Urinary bladder (tissue), 4 donors: ENCODE results near the gene CCL16. TPM values are rescaled to one million over a fixed set of nuclear protein-coding genes. Genes with fewer than 3 reads are reported as not detected.
A peak's percentile ranks its signal among the peaks of the same experiment; 100 is the strongest.
"Not testable (repeated sequence)": the region's sequence is repeated elsewhere in the genome, so short reads cannot be mapped to it uniquely, and the experiment has no call there.

Source experiments
- DNase-seq: peaks from one replicate; pipeline ENCODE4 v3.0.0-alpha.2; 2015; ENCODE audit errors: extremely low spot score
- H3K27ac ChIP-seq: one replicate; pipeline ENCODE4 v1.5.1; 2013; ENCODE audit warnings: low read depth, mild to moderate bottlenecking, moderate library complexity
- H3K36me3 ChIP-seq: one replicate; pipeline ENCODE4 v1.6.1; 2013; ENCODE audit warnings: mild to moderate bottlenecking, moderate library complexity; ENCODE audit not compliant: insufficient read depth
- H3K4me1 ChIP-seq: one replicate; pipeline ENCODE4 v1.6.1; 2013; ENCODE audit warnings: mild to moderate bottlenecking, moderate library complexity; ENCODE audit not compliant: insufficient read depth
- H3K4me3 ChIP-seq: one replicate; pipeline ENCODE4 v1.5.1; 2013; ENCODE audit warnings: low read depth, low read length
- WGBS: extraction: QIAGEN DNeasy Blood & Tissue Kit; methylation state at CpG from one replicate; pipeline ENCODE4 v1.1.7; 2013; 5-methylcytosine and 5-hydroxymethylcytosine counted together
- polyA plus RNA-seq: library from polyadenylated mRNA; stranded (reverse); fragments of 200-250 nt; gene quantifications from one replicate; pipeline ENCODE4 v1.2.3, GENCODE V29; 2013
- total RNA-seq: library from RNA; depleted of rRNA; stranded (reverse); fragments of >200 nt; gene quantifications from one replicate; pipeline ENCODE4 v1.2.3, GENCODE V29; 2014
- donor health status: healthy with polysubstance abuse.
- donor health status: healthy.

CCL16 gene
- total and polyA plus RNA-seq, 2 donors, result 0.21 to 0.29 TPM

DNA sequence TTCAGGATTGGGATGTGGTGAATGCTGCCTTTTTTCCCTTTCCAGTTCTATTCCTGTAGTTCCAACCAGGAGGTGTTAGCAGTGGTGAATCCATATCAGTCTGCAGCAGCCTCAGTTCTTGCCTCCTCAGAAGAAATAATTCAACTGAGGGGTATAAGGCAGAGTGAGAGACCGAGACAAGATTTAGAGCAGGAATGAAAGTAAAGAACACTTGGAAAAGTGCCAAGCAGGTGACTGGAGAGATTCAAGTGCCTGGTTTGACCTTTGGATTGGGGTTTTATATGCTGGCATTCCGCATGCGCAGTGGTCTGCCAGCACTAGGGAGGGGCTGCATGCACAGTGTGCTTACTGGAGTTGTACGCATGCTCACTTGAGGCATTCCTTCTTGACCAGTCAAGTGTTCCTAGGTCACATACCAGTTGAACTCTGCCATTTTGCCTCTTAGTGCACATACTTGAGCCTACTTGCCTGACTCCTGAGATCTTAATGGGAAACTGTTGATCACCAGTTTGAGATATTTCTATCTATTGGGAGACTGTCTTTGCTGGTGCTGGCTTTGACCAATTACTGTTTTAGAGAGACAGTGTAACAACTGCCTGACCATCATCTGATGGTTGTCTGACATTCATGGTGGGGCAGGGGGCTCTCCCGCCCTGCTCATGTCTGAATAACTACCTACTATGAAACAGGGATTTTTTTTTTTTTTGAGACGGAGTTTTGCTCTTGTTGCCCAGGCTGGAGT, 20.7 kb upstream of the CCL16 start:
- no peaks in the 10 kb centered on the region for H3K36me3 ChIP-seq

DNA sequence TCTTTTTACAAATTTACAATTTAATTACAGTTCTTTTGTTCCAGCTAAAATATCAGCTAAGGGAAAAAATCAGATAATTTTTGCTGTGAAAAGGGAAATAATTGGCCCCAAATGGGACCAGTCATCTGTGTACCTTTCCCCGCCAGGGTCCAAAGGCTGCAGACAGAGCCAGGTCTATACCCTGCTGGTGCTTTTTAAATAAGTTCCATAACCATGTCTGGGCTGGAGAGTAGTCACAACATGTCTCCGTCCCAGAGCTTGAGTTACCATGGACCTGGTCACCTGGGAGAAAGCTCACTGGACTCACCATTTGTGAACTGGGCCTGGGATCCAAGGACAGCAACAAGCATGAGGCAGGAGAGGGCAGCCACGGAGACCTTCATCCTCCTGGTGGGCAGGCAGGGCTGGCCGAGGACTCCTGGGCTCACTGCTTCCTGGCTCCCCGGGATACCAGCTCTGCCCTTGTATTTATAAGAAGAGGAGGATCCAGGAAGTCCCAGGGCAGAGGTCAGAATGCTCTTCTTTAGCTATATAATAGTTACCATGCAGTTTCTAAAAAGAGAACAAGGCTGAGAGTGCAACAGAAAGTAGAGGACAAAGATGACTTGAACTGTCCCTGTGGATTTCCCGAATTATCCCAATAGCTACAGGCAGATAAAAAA, 19.9 kb upstream of the CCL16 start, which contains the start of gene CCL15:
CCL15 (minus strand) TSS at position 444 of the 662 bp plus-strand sequence; CDS start at position 383, 61 bp downstream.
- Histone ChIP-seq H3K36me3 (no peaks in the 10 kb centered on the region), H3K4me1 (no peaks in the 10 kb centered on the region), H3K4me3 (no peak within 1 kb of the TSS), H3K27ac (no peak within 1 kb of the TSS)
- WGBS, result 47% methylated on average over 6 of the region's 6 CpGs
- DNase-seq, result no peak

More for the DNA sequence above, 20.7 kb upstream of the CCL16 start:
- Histone ChIP-seq H3K4me3 (no peak overlapping the region), H3K27ac (no peak overlapping the region), H3K4me1 (no peaks in the 10 kb centered on the region)
- 72% methylated on average over 6 of the region's 6 CpGs for WGBS
- no peak for DNase-seq

DNA sequence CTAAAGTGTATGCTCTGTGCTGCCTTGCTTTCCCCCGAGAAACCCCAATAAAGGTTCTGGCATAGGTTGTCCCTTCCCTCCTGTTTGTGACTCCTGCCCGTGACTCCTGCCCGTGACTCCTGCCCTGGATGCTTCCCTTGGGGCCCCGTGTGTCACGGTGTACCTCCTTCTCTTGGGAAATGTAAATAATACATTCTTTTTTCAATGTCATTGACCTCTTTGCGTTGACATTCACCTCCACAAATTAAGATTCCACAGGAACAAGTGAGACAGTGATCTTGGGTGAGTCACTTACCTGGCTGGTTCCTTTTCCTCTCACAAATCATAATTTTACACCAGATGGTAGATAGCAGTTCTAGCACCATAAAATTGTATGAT, 19.4 kb upstream of the CCL16 start:
- DNase-seq, result no peak
- Histone ChIP-seq H3K4me3 (no peak overlapping the region), H3K36me3 (no peaks in the 10 kb centered on the region), H3K4me1 (no peaks in the 10 kb centered on the region), H3K27ac (no peak overlapping the region)
- 77% methylated on average over 6 of the region's 6 CpGs for WGBS

DNA sequence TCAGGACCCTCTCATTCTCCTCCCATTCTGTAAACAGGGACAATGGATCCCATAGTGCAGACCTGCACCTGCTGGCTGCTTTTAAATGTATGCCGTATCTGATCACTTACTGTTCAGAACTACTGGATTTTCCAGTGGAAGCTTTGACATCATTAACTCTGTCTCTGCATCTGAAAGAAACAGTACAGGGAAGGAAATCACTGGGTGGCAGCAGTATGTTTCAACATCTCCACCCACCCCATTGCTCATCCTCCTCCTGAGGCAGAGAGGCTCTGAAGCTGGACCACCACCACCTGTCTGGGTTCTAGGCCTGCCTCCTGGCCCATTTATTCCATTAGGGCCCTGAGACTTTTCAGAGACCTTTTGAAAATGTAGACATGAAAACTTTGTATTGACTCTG, 17.5 kb upstream of the CCL16 start:
- Histone ChIP-seq H3K27ac (no peak overlapping the region), H3K36me3 (no peaks in the 10 kb centered on the region), H3K4me1 (no peaks in the 10 kb centered on the region), H3K4me3 (no peak overlapping the region)
- DNase-seq, result no peak
- 70% methylated on average over 1 of the region's 1 CpG for WGBS

DNA sequence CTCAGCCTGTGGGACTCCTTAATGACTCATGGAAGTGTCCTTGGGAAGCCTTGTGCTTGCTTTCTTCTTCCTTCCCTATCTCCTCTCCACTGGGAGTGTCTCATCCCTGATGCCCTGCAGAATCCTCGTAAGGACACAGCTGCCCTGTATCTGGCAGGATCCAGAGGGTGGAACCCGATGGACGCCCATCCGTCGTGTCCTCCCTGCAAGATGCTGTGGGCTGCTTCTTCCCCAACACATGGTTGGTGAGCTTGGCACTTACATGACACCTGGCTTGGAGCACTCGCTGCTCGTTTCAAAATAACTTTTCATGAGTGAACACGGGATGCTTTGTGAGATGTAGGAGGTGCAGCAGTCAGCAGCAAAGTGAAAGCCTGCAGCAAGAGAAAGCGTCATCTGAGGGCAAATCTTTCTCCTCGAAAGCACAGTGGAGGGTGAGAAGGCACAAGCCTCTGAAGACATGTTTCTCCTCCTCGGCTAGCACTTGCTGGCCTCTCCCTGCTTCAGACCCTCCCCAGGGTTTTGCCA, 16.8 kb upstream of the CCL16 start:
- no peak overlapping the region for H3K27ac ChIP-seq
- 75% methylated on average over 11 of the region's 11 CpGs for WGBS

DNA sequence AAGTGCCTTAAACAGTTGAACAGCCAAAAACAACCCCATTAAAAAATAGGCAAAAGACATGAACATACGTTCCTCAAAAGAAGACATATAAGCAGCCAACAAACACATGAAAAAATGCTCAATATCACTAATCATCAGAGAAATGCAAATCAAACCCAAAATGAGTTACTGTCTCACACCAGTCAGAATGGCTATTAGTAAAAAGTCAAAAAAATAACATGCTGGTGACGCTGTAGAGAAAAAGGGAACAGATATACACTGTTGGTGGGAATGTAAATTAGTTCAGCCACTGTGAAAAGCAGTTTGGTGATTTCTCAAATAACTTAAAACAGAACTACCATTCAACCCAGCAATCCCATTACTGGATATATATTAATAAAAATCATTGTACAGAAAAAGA, 14.0 kb upstream of the CCL16 start:
- not testable (repeated sequence) for H3K4me3 ChIP-seq, H3K36me3 ChIP-seq, H3K4me1 ChIP-seq, DNase-seq, H3K27ac ChIP-seq
- WGBS, result 88% methylated on average over 2 of the region's 2 CpGs

More for the DNA sequence above, 16.8 kb upstream of the CCL16 start:
- DNase-seq, result no peak
- H3K4me3 ChIP-seq, result no peak overlapping the region
- H3K4me1 ChIP-seq, result no peaks in the 10 kb centered on the region
- no peaks in the 10 kb centered on the region for H3K36me3 ChIP-seq

DNA sequence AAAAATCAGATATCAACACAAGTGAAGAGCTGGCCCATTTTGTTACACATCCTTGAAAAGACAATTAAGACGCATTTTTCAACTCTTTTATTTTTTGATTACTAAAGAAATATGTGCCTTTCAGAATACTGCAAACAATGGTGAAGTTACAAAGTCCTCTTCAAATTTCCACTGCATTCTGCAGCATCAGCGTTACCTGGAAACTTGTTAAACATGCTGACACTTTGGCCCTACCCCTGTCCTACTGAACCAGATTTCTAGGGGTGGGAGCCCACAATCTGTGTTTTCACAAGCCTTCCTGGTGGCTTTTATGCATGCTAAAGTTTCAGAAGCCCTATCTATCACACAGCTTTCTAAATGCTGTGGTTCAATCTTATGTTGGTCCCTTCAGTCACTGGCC, 9.8 kb upstream of the CCL16 start:
- 85% methylated on average over 2 of the region's 2 CpGs for WGBS
- Histone ChIP-seq H3K4me3 (no peak overlapping the region), H3K27ac (no peak overlapping the region), H3K4me1 (no peaks in the 10 kb centered on the region), H3K36me3 (no peaks in the 10 kb centered on the region)
- DNase-seq, result no peak

DNA sequence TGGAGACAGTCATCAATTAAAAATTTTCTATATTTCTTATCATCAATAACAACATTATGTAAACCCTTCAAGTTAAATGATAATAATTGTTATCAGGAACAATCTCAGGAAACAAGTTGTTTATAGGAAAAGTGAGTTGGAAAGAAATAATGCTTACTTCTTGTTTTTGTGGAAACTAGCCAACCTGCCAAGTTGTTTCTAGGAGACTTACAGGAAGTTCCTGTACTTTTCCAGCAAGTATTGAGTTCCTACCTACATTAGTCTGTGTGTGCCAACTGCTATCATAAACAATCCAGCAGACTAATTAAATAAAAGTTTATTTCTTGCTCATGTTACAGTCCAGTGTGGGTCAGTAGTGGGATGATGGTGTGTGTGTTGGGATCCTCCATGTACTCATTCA, 6.9 kb upstream of the CCL16 start:
- Histone ChIP-seq H3K4me3 (no peak overlapping the region), H3K4me1 (no peaks in the 10 kb centered on the region), H3K27ac (no peak overlapping the region), H3K36me3 (no peaks in the 10 kb centered on the region)
- no peak for DNase-seq

DNA sequence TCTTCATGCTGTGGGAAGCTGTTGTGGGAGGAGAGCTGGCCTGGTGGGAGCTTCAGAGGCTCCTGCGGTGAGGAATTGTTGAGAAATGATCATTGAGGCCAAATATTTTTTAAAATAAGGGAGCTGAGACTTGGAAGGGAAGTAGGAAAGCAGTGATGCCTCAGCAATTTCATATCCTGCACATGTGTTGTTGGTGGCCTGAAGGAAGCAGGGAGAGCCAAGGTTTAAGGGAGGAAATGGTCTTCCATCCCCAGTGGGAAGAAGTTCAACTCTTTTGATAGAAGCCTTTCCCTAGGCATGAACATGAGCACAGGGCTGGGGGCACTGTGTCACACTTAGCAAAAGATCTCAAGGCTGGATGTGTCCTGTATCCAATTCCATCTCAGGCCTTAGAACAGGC, 5.3 kb upstream of the CCL16 start, which contains the start of gene CCL14:
CCL14 (minus strand) TSS at position 87 of the 400 bp plus-strand sequence; CDS start at position 7, 80 bp downstream.
- H3K27ac ChIP-seq, result no peak within 1 kb of the TSS
- 81% methylated on average over 1 of the region's 1 CpG for WGBS
- DNase-seq, result no peak
- no peaks in the 10 kb centered on the region for H3K36me3 ChIP-seq
- peak within 1 kb of the TSS; percentile 10 for H3K4me3 ChIP-seq
- H3K4me1 ChIP-seq, result no peaks in the 10 kb centered on the region

DNA sequence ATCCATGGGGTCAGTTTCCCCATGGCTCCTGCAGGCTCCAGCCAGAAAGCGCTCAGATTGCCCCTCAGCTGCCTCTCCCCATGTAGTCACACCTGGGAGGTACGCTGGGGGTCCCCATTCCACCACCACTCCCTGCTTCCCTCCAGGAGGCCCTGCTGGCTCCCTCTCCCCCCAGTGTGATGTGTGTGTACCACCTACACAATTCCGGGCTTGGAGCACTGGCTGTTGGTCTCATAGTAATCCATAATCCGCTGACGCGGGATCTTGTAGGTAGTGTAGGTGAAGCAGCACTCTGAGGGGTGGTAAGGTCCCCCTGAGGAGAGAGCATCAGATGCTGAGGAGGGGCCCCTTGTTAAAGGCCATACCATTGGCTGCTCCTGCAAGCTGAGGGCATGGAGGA, 2.8 kb upstream of the CCL16 start:
- 93% methylated on average over 6 of the region's 6 CpGs for WGBS
- H3K27ac ChIP-seq, result no peak overlapping the region
- no peak overlapping the region for H3K4me3 ChIP-seq
- no peak for DNase-seq
- no peaks in the 10 kb centered on the region for H3K36me3 ChIP-seq
- H3K4me1 ChIP-seq, result no peaks in the 10 kb centered on the region

DNA sequence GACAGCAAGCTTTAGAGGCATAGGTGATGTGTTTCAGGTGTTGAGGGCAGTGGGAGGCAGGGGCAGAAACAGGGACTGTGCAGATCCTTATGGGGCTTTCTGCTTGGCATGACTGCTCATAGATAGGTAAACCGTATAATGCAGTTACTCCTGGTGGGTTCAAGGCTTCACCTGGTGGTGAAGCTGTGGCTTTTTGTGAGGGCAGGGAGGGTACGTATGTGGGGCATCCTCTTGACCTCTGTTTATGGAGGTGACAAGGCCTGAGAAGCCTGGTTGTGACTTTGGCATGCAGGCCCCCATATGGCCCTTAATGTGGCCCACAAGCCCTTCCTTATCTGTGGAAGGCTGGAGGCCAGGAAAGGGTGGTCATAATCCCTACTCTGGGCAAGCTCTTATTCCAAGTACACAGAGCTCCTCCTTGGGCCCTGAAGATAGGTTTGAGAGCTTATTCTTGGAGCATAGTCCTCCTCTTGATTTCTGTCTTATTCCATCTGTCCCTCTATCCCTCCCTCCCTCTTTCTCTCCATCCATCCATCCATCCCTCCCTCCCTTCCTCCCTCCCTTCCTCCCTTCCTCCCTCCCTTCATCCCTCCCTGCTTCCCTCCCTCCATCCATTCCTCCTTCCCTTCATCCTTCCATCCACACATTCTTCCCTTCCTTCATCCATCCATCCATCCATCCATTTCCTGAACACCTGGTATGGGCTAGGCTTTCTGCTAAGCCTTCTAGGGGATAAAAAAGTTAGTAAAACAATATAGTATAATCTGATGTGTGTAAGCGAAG, 1.3 kb upstream of the CCL16 start:
- DNase-seq, result no peak
- H3K4me3 ChIP-seq, result no peak overlapping the region
- WGBS, result 87% methylated on average over 3 of the region's 3 CpGs
- no peak overlapping the region for H3K27ac ChIP-seq
- no peaks in the 10 kb centered on the region for H3K36me3 ChIP-seq
- no peaks in the 10 kb centered on the region for H3K4me1 ChIP-seq

DNA sequence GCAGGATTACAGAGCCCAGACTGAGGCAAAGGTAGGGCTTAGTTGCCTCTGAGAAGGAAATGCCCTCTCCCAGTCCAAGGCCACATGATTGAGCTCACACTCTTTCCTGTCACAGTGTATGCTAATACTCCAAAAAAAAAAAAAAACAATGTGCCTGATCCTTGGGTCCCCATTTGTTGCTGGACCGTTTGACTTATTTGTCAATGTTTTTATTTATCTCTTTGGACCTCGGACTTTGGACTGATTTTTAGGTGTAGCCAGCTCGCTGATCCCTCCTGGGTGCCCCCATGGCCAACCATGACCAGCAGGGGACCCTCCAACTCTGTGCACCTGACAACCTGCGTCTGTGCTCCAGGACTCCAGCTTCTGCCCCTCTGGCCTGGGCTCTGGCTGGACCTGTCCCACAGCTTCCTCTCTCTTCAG, 622 bp upstream of the CCL16 start:
- Histone ChIP-seq H3K4me3 (no peak overlapping the region), H3K27ac (no peak overlapping the region), H3K4me1 (no peaks in the 10 kb centered on the region), H3K36me3 (no peaks in the 10 kb centered on the region)
- 74% methylated on average over 4 of the region's 4 CpGs for WGBS
- no peak for DNase-seq

DNA sequence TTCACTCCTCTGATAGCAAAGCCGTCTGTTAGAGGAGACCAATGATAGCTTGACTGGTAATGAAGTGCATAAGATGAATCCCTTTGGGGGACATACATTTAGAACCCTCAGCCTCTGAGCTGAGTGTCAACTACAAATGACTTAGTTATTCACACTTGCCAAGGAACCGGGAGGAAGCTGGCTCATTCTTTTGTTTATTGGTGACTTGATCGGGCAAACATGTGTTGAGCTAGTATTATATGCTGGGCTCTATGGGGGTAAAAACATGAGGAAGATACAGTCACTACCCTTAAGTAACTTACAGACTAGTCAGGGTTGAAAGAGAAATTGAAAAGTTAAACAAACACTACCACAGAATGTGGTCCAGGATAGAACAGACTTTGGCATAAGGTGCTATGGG, 3.0 kb downstream of the CCL16 start:
- H3K36me3 ChIP-seq, result no peaks in the 10 kb centered on the region
- H3K4me1 ChIP-seq, result no peaks in the 10 kb centered on the region
- no peak overlapping the region for H3K4me3 ChIP-seq
- H3K27ac ChIP-seq, result no peak overlapping the region
- WGBS, result 70% methylated on average over 3 of the region's 3 CpGs
- no peak for DNase-seq
